GM12873 (cell line): ENCODE data around the gene C2CD4C.

Source experiments
- TF ChIP-seq, protein P1 (sequence below): IDR thresholded peaks from 2 replicates; pipeline ENCODE4 v1.5.1; 2012; ENCODE audit warnings: low read depth, mild to moderate bottlenecking, moderate library complexity, low read length, control low read depth; ENCODE audit not compliant: insufficient read depth; ENCODE audit errors: missing control alignments

The C2CD4C gene

DNA sequence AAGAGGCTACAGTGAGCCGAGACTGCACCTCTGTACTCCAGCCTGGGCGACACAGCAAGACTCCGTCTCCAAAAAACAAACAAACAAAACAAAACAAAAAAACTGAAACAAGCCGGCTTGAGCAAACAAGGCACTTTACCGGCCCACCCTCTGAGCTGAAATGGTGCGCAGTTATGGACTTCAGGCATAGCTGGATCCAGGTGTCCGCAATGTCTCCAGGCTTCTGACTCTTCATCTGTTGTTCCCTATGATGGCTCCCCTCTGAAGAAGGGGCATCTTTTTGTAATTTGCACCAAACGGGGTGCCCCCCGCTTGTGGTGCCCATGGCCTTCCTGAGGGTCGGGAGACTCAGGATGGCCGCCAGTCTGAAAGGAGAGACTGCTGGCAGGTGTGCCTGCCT, 6.2 kb downstream of the C2CD4C start:
- TF ChIP-seq, protein P1, sequence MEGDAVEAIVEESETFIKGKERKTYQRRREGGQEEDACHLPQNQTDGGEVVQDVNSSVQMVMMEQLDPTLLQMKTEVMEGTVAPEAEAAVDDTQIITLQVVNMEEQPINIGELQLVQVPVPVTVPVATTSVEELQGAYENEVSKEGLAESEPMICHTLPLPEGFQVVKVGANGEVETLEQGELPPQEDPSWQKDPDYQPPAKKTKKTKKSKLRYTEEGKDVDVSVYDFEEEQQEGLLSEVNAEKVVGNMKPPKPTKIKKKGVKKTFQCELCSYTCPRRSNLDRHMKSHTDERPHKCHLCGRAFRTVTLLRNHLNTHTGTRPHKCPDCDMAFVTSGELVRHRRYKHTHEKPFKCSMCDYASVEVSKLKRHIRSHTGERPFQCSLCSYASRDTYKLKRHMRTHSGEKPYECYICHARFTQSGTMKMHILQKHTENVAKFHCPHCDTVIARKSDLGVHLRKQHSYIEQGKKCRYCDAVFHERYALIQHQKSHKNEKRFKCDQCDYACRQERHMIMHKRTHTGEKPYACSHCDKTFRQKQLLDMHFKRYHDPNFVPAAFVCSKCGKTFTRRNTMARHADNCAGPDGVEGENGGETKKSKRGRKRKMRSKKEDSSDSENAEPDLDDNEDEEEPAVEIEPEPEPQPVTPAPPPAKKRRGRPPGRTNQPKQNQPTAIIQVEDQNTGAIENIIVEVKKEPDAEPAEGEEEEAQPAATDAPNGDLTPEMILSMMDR: no peak

- TF ChIP-seq, protein P1: no peak
These were observed 7.0 kb downstream of the C2CD4C start for GRCh38 chr19:401866-402511.

- TF ChIP-seq, protein P1: no peak
These were observed 7.7 kb downstream of the C2CD4C start for GRCh38 chr19:400976-401865.

- TF ChIP-seq, protein P1: no peak
These were observed 9.6 kb downstream of the C2CD4C start for GRCh38 chr19:399370-399769.

GRCh38 chr19:398719-399118, 10.2 kb downstream of the C2CD4C start:
- TF ChIP-seq, protein P1: no peak

DNA sequence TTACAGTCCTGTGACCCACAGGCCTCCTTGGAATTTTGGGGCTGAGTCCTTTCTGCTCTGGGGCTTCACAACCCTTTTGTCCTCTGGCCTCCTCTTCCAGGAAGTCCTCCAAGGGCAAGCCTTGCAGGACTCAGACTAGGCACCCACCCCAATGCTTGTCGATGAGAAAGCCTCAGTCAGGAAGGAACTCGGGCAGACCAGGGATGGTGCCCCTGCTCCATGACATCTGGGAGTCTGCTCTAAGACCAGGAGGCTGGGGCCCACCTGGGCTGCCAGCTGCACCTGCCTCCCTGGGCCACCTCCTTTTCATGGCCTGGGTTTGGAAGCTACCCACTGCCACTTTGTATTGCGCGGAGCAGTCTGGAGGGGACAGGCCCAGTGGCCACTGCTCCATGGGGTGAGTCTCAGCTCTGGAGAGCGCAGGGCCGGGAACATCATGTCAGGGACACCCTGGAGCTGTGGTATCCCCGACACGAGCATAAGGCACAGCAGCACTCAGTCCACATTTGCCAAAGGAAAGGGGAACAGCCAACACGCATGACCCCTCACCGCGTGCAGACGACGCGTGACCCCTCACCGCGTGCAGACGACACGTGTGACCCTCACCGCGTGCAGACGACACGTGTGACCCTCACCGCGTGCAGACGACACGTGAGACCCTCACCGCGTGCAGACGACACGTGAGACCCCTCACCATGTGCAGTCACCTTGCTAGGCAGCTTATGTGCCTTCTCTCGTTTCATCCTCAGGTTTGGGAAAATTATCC, 10.8 kb downstream of the C2CD4C start:
- TF ChIP-seq, protein P1: no peak

GRCh38 chr19:397321-397720, 11.6 kb downstream of the C2CD4C start:
- TF ChIP-seq, protein P1: no peak
